Measurements from ENCODE around the gene OR10T2. TPM values are rescaled to one million over a fixed set of nuclear protein-coding genes. Genes with fewer than 3 reads are reported as not detected.

OR10T2 gene
- total and polyA plus RNA-seq, 2 donors (not counting 3 experiments of a cell fraction or from before 2014, with no cell fraction given), result not detected

- H3K9me1 ChIP-seq (replicated peaks; ENCODE audit: control insufficient read depth, extremely low read depth, insufficient read depth, low read length), result no peaks in the 10 kb centered on the region
- CTCF ChIA-PET, result no interaction called here
- FAIRE-seq, result no peak
Measured at GRCh38 chr1:158407092-158407491, 7.8 kb upstream of the OR10T2 start.

More at GRCh38 chr1:158407092-158407491, 7.8 kb upstream of the OR10T2 start:
- no peak overlapping the region for H3K4me2 ChIP-seq (ENCODE audit: insufficient read depth, low read length)
- H3K9ac ChIP-seq (replicated peaks; ENCODE audit: extremely low read depth, insufficient read depth, low read length), result no peak overlapping the region
- H3K36me3 ChIP-seq (ENCODE audit: control insufficient read depth in 2 of 2, extremely low read depth in 1 of 2, insufficient read depth in 2 of 2, low read length in 2 of 2), result no peaks in the 10 kb centered on the region
- no peaks in the 10 kb centered on the region for H3K79me2 ChIP-seq (ENCODE audit: control insufficient read depth, insufficient read depth, low read length)
- intact Hi-C loops (cut with micrococcal nuclease) (no loop called here), dilution Hi-C loops (cut with MboI; ENCODE audit: extremely low pct_ligation_motif_present, low sequenced_read_pairs) (no loop called here)
- no peaks in the 10 kb centered on the region for H3K4me1 ChIP-seq (ENCODE audit: control insufficient read depth, extremely low read depth, insufficient read depth, low read length)
- TF ChIP-seq POLR2AphosphoS5 (IDR thresholded peaks at IDR 0.05; ENCODE audit: insufficient read depth, low read depth, low read length) (no peak), CTCF (IDR thresholded peaks at IDR 0.05; ENCODE audit: extremely low read depth in 1 of 2, insufficient read depth in 1 of 2, low read depth in 1 of 2, low read length in 2 of 2) (no peak), POLR2A (IDR thresholded peaks at IDR 0.05; ENCODE audit: low read depth, low read length) (no peak), GATA2 (IDR thresholded peaks at IDR 0.05; ENCODE audit: insufficient read depth, insufficient read length, low read depth, low read length) (no peak), EZH2 (IDR thresholded peaks at IDR 0.05; ENCODE audit: borderline replicate concordance, low read depth, low read length, severe bottlenecking) (no peak), MAX (IDR thresholded peaks at IDR 0.05; ENCODE audit: insufficient read depth, insufficient read length) (no peak), JUN (IDR thresholded peaks at IDR 0.05; ENCODE audit: borderline replicate concordance, insufficient read depth, insufficient read length, low read depth) (no peak), FOS (IDR thresholded peaks at IDR 0.05; ENCODE audit: borderline replicate concordance, insufficient read depth, low read length) (no peak), MYC (IDR thresholded peaks at IDR 0.05; ENCODE audit: low read depth, low read length) (no peak)
- H4K20me1 ChIP-seq (replicated peaks; ENCODE audit: control insufficient read depth, extremely low read depth, insufficient read depth, low read length), result no peaks in the 10 kb centered on the region
- DNase-seq (ENCODE audit: low read depth, low spot score), result no peak
- no TSS peak for BruUV-seq (replicated peaks)
- no peak overlapping the region for H3K27ac ChIP-seq (ENCODE audit: insufficient read depth, low read depth, low read length)
- no peaks in the 10 kb centered on the region for H3K9me3 ChIP-seq (replicated peaks; ENCODE audit: control insufficient read depth, insufficient read depth, low read length)
- no peak overlapping the region for H2AFZ ChIP-seq (ENCODE audit: low read depth, low read length)
- POLR2A ChIA-PET, result no interaction called here
- no peak overlapping the region for H3K4me3 ChIP-seq (replicated peaks in 1 of 3; ENCODE audit: insufficient read depth in 1 of 3, low read depth in 1 of 3, low read length in 3 of 3)
- H3K27me3 ChIP-seq (ENCODE audit: control insufficient read depth in 2 of 2, insufficient read depth in 2 of 2, low read length in 2 of 2), result no peaks in the 10 kb centered on the region
